SK-N-SH (cell line): ENCODE results near the gene MMD2. TPM values are rescaled to one million over a fixed set of nuclear protein-coding genes. Genes with fewer than 3 reads are reported as not detected.
A peak's percentile ranks its signal among the peaks of the same experiment; 100 is the strongest.

Source experiments
- FOSL2 ChIP-seq: IDR thresholded peaks from 2 replicates; pipeline ENCODE4 v1.4.0; 2012; ENCODE audit warnings: low read depth, mild to moderate bottlenecking, moderate library complexity, borderline replicate concordance
- GABPA ChIP-seq: IDR thresholded peaks from 2 replicates; pipeline ENCODE4 v1.4.0; 2012; ENCODE audit warnings: low read depth, mild to moderate bottlenecking
- MEF2A ChIP-seq: IDR thresholded peaks from 2 replicates; pipeline ENCODE4 v1.4.0; 2012; ENCODE audit warnings: low read depth, borderline replicate concordance
- MXI1 ChIP-seq: IDR thresholded peaks from 2 replicates; pipeline ENCODE4 v1.6.1; 2012; ENCODE audit warnings: mild to moderate bottlenecking, low read depth, low read length, improper control_type of control experiment
- NRF1 ChIP-seq: IDR thresholded peaks from 2 replicates; pipeline ENCODE4 v1.6.1; 2012; ENCODE audit warnings: low read depth, mild to moderate bottlenecking, low read length
- PBX3 ChIP-seq: IDR thresholded peaks from 2 replicates; pipeline ENCODE4; 2012
- RCOR1 ChIP-seq: fragments of 150-350 bp; IDR thresholded peaks from 2 replicates; pipeline ENCODE4 v1.6.1; 2017; ENCODE audit warnings: antibody characterized with exemption, low read length
- RFX5 ChIP-seq: IDR thresholded peaks from 2 replicates; pipeline ENCODE4 v1.6.1; 2012; ENCODE audit warnings: mild to moderate bottlenecking, improper control_type of control experiment, low read length
- TEAD4 ChIP-seq: IDR thresholded peaks from 2 replicates; pipeline ENCODE4 v1.4.0; 2012; ENCODE audit warnings: mild to moderate bottlenecking, borderline replicate concordance; ENCODE audit not compliant: insufficient read depth
- USF1 ChIP-seq: IDR thresholded peaks from 2 replicates; pipeline ENCODE4 v1.4.0; 2012; ENCODE audit warnings: low read depth, borderline replicate concordance
- YY1 ChIP-seq: IDR thresholded peaks from 2 replicates; pipeline ENCODE4 v1.4.0; 2012; ENCODE audit warnings: low read depth, mild to moderate bottlenecking
- polyA plus RNA-seq, 3 experiments: library from polyadenylated mRNA; depleted of rRNA; stranded (reverse); fragments of >200 nt; gene quantifications; 2 replicates each; pipeline ENCODE4 v1.2.3, GENCODE V29; 2012
- small RNA-seq, 7 experiments: library from RNA; depleted of rRNA; stranded (forward); fragments of <200 nt; gene quantifications; one replicate each; pipeline ENCODE3, GENCODE V24; 2012
- TF ChIP-seq, protein P1 (sequence below): IDR thresholded peaks from 2 replicates; pipeline ENCODE4 v1.6.1; 2012; ENCODE audit warnings: mild to moderate bottlenecking, low read depth, low read length, moderate library complexity
- TF ChIP-seq, protein P2 (sequence below): fragments of 150-350 bp; IDR thresholded peaks from 2 replicates; pipeline ENCODE4 v1.6.1; 2017; ENCODE audit warnings: antibody characterized with exemption, low read length, low read depth, borderline replicate concordance

The MMD2 gene
- polyA plus RNA-seq, 1 of the 3 experiments (the other 2 are of a cell fraction) = not detected

DNA sequence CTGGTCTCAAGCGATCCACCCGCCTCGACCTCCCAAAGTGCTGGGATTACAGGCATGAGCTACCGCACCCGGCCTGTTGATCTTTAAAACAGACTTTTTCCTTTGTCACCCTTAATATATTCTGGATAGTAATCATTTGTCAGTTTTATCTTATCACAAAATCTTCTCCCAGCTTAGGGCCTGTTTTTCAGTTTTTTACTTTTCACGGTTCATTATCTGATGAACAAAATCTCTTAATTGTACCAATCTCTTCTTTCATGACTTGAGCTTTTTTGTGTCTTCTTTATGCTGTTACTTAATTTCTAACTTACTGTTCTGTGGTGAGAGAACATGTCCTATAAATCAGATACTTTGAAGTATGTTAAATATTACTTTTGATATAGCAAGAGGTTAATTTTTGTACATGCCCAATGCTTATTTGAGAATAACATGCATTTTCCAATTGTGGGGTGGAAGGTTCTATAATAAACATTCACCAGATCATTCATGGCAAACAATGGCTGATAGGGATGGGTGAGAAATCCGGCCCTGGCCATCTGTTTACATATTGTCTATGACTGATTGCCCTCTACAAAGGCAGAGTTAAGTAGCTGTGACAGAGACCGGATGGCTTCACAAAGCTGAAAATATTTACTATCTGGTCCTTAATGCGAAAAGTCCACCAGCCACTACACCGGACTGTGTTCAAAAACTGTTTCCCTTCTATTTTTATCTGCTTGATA, 102.5 kb downstream of the MMD2 start (continued):
- TF ChIP-seq USF1 = no peak
- no peak for TF ChIP-seq NRF1
- TF ChIP-seq RFX5 = no peak
- peak; percentile 68; the same call in 1 of the 2 replicates for TF ChIP-seq RCOR1
- TF ChIP-seq MXI1 = peak; percentile 42; the same call in 1 of the 2 replicates
- no peak for TF ChIP-seq GABPA
- no peak for TF ChIP-seq TEAD4
- TF ChIP-seq PBX3 = no peak
- TF ChIP-seq, protein P1, sequence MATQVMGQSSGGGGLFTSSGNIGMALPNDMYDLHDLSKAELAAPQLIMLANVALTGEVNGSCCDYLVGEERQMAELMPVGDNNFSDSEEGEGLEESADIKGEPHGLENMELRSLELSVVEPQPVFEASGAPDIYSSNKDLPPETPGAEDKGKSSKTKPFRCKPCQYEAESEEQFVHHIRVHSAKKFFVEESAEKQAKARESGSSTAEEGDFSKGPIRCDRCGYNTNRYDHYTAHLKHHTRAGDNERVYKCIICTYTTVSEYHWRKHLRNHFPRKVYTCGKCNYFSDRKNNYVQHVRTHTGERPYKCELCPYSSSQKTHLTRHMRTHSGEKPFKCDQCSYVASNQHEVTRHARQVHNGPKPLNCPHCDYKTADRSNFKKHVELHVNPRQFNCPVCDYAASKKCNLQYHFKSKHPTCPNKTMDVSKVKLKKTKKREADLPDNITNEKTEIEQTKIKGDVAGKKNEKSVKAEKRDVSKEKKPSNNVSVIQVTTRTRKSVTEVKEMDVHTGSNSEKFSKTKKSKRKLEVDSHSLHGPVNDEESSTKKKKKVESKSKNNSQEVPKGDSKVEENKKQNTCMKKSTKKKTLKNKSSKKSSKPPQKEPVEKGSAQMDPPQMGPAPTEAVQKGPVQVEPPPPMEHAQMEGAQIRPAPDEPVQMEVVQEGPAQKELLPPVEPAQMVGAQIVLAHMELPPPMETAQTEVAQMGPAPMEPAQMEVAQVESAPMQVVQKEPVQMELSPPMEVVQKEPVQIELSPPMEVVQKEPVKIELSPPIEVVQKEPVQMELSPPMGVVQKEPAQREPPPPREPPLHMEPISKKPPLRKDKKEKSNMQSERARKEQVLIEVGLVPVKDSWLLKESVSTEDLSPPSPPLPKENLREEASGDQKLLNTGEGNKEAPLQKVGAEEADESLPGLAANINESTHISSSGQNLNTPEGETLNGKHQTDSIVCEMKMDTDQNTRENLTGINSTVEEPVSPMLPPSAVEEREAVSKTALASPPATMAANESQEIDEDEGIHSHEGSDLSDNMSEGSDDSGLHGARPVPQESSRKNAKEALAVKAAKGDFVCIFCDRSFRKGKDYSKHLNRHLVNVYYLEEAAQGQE = no peak
- TF ChIP-seq MEF2A = no peak
- no peak for TF ChIP-seq YY1
- TF ChIP-seq, protein P2, sequence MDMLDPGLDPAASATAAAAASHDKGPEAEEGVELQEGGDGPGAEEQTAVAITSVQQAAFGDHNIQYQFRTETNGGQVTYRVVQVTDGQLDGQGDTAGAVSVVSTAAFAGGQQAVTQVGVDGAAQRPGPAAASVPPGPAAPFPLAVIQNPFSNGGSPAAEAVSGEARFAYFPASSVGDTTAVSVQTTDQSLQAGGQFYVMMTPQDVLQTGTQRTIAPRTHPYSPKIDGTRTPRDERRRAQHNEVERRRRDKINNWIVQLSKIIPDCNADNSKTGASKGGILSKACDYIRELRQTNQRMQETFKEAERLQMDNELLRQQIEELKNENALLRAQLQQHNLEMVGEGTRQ = no peak
- TF ChIP-seq FOSL2 = no peak
- TF ChIP-seq, all 33 proteins: peak for 5

Small RNA genes within 50 kb of the gene (small RNA-seq; reads per million reads assigned to genes)
- gene AC092032.1 = 0 reads per million in 7 experiments

Other genes with a start within 250 kb of the MMD2 start
- 29.5 and 36.7 TPM in 2 replicates for gene AP5Z1, start 183.6 kb downstream of the MMD2 start, polyA plus RNA-seq (2012; rRNA removed)
- not detected in 2 replicates for gene PAPOLB, start 97.2 kb downstream of the MMD2 start, polyA plus RNA-seq (2012; rRNA removed)
- 3.5 and 4.3 TPM in 2 replicates for gene RADIL, start 75.5 kb downstream of the MMD2 start, polyA plus RNA-seq (2012; rRNA removed)
- gene RBAK, start 86.7 kb upstream of the MMD2 start, polyA plus RNA-seq (2012; rRNA removed) = 2.5 and 3.7 TPM in 2 replicates
- gene WIPI2, start 231.0 kb upstream of the MMD2 start, polyA plus RNA-seq (2012; rRNA removed) = 99.1 and 106 TPM in 2 replicates